Adrenal gland (tissue), 5 donors: ENCODE measurements around the gene METTL5.

Source experiments
- POLR2A ChIP-seq, 2 donors: fragments of 450-650 bp; IDR thresholded peaks; one replicate each; pipeline ENCODE4 v1.6.1; 2017; ENCODE audit warnings: antibody characterized with exemption in 2 of 2, mild to moderate bottlenecking in 2 of 2, moderate library complexity in 1 of 2
- TF ChIP-seq, protein P1 (sequence below), 6 experiments: fragments of 450-650 bp in 4 of 6; fragments of 200-600 bp in 2 of 6; sonication (generic) in 1 of 6; IDR thresholded peaks; 1 replicate in 5 of 6; 2 replicates in 1 of 6; pipeline versions ENCODE4 v1.5.1 to v1.8.0; 2016 to 2021; ENCODE audit warnings: antibody characterized with exemption in 6 of 6, mild to moderate bottlenecking in 2 of 6, moderate library complexity in 1 of 6
- donor health status: DM: no; HTN: no; CAD: no.

- TF ChIP-seq, protein P1, sequence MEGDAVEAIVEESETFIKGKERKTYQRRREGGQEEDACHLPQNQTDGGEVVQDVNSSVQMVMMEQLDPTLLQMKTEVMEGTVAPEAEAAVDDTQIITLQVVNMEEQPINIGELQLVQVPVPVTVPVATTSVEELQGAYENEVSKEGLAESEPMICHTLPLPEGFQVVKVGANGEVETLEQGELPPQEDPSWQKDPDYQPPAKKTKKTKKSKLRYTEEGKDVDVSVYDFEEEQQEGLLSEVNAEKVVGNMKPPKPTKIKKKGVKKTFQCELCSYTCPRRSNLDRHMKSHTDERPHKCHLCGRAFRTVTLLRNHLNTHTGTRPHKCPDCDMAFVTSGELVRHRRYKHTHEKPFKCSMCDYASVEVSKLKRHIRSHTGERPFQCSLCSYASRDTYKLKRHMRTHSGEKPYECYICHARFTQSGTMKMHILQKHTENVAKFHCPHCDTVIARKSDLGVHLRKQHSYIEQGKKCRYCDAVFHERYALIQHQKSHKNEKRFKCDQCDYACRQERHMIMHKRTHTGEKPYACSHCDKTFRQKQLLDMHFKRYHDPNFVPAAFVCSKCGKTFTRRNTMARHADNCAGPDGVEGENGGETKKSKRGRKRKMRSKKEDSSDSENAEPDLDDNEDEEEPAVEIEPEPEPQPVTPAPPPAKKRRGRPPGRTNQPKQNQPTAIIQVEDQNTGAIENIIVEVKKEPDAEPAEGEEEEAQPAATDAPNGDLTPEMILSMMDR (IDR thresholded peaks at IDR 0.05) = no peak
- no peak for TF ChIP-seq POLR2A (IDR thresholded peaks at IDR 0.05)
Measured at GRCh38 chr2:169867579-169867978, 42.9 kb upstream of the METTL5 start.
